Prostate gland (tissue), 2 donors: ENCODE measurements around the gene FRRS1.

ENCODE experiments used
- CTCF ChIP-seq, 4 experiments: fragments of 200-600 bp in 2 of 4; fragments of 450-650 bp in 2 of 4; sonication (generic) in 2 of 4; IDR thresholded peaks; 1 replicate in 3 of 4; 2 replicates in 1 of 4; pipeline ENCODE4 v1.5.1; 2016 to 2019; ENCODE audit warnings: antibody characterized with exemption in 4 of 4, mild to moderate bottlenecking in 2 of 4, moderate library complexity in 2 of 4
- POLR2A ChIP-seq: fragments of 450-650 bp; IDR thresholded peaks from one replicate; pipeline ENCODE4 v1.6.1; 2016; ENCODE audit warnings: antibody characterized with exemption, mild to moderate bottlenecking
- POLR2AphosphoS5 ChIP-seq: sonication (generic); formaldehyde crosslinking; IDR thresholded peaks from one replicate; pipeline ENCODE4 v1.6.1; 2017; ENCODE audit warnings: antibody characterized with exemption

DNA sequence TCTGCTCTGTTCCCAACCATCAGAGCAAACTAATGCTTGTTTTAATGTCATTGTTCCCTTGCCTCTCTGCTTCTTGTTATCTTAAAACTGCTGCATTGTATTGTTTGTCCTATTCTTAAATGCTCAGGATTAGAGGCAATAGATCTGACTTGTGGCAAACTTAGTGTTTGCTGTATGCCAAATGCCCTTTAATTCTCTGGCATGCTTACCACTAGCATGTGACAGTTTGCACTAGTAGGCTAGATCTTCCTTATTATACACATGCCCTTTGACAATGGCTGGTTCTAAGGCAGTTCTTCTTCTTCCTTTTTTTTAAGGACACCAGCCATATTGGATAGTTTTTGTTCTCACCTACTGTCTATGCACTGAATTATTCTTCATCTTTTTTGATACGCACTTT, 90.4 kb downstream of the FRRS1 start:
- TF ChIP-seq CTCF (IDR thresholded peaks at IDR 0.05) (no peak), POLR2AphosphoS5 (no peak), POLR2A (no peak)
